Prostate gland (tissue), 2 donors: ENCODE measurements around the gene RRP12.

Experiments used
- POLR2A ChIP-seq: fragments of 450-650 bp; IDR thresholded peaks from one replicate; pipeline ENCODE4 v1.6.1; 2016; ENCODE audit warnings: antibody characterized with exemption, mild to moderate bottlenecking
- TF ChIP-seq, protein P1 (sequence below), 4 experiments: fragments of 200-600 bp in 2 of 4; fragments of 450-650 bp in 2 of 4; sonication (generic) in 2 of 4; IDR thresholded peaks; 1 replicate in 3 of 4; 2 replicates in 1 of 4; pipeline ENCODE4 v1.5.1; 2016 to 2019; ENCODE audit warnings: antibody characterized with exemption in 4 of 4, mild to moderate bottlenecking in 2 of 4, moderate library complexity in 2 of 4

DNA sequence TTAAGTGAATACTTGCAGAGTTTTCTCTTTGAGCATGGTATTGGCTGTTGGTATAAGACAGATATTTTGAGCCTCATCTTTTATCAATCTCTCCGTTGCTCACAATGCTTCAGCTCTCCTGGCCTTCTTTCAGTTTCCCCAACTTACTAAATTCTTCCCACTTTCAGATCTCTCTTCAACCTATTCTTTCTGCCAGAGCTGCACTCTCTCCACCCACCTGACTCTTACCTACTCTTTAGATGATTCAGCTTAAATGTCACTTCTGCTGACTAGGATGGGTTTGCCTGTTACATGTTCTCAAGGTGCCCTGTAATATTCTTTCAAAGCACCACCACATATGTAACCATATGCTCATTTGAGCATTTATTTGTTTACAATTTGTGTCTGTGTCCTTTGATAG lies 43.1 kb upstream of the RRP12 start:
- TF ChIP-seq, protein P1, sequence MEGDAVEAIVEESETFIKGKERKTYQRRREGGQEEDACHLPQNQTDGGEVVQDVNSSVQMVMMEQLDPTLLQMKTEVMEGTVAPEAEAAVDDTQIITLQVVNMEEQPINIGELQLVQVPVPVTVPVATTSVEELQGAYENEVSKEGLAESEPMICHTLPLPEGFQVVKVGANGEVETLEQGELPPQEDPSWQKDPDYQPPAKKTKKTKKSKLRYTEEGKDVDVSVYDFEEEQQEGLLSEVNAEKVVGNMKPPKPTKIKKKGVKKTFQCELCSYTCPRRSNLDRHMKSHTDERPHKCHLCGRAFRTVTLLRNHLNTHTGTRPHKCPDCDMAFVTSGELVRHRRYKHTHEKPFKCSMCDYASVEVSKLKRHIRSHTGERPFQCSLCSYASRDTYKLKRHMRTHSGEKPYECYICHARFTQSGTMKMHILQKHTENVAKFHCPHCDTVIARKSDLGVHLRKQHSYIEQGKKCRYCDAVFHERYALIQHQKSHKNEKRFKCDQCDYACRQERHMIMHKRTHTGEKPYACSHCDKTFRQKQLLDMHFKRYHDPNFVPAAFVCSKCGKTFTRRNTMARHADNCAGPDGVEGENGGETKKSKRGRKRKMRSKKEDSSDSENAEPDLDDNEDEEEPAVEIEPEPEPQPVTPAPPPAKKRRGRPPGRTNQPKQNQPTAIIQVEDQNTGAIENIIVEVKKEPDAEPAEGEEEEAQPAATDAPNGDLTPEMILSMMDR (IDR thresholded peaks at IDR 0.05): no peak
- TF ChIP-seq POLR2A: no peak
